ENCODE measurements around the gene PDGFRB. TPM values are rescaled to one million over a fixed set of nuclear protein-coding genes. Genes with fewer than 3 reads are reported as not detected.

PDGFRB gene
- total RNA-seq, 4 donors from 2014 or later = 33.9 to 88.7 (median 41.7) TPM

- WGBS, 2 donors = 82 to 85% methylated on average over 12 of the region's 12 CpGs
- DNase-seq (ENCODE audit: low spot score in 2 of 2) = no peak
- no peak overlapping the region for H3K4me3 ChIP-seq (ENCODE audit: low read depth, poor library complexity, severe bottlenecking)
- intact Hi-C loops (cut with DNase I; ENCODE audit: low total_unique reads) = no loop called here
- TF ChIP-seq CTCF (IDR thresholded peaks at IDR 0.05) (no peak), POLR2A (IDR thresholded peaks at IDR 0.05) (no peak)
Measured at GRCh38 chr5:150184990-150185912, 29.6 kb upstream of the PDGFRB start.

- TF ChIP-seq CTCF (IDR thresholded peaks at IDR 0.05) (no peak), POLR2A (IDR thresholded peaks at IDR 0.05) (no peak)
Measured at GRCh38 chr5:150184006-150184405, 28.4 kb upstream of the PDGFRB start.

GRCh38 chr5:150183436-150183835 lies 27.8 kb upstream of the PDGFRB start:
- DNase-seq (ENCODE audit: low spot score in 2 of 2) = no peak
- TF ChIP-seq POLR2A (IDR thresholded peaks at IDR 0.05) (no peak), CTCF (IDR thresholded peaks at IDR 0.05) (no peak)
- WGBS, 2 donors = 93 to 94% methylated on average over 11 to 12 of the region's 12 CpGs
- no peak overlapping the region for H3K4me3 ChIP-seq (ENCODE audit: low read depth, poor library complexity, severe bottlenecking)
- intact Hi-C loops (cut with DNase I; ENCODE audit: low total_unique reads) = no loop called here

More at GRCh38 chr5:150184006-150184405, 28.4 kb upstream of the PDGFRB start:
- intact Hi-C loops (cut with DNase I; ENCODE audit: low total_unique reads) = no loop called here
- DNase-seq (ENCODE audit: low spot score in 2 of 2) = no peak
- H3K4me3 ChIP-seq (ENCODE audit: low read depth, poor library complexity, severe bottlenecking) = no peak overlapping the region
- WGBS, 2 donors = 81 to 96% methylated on average over 2 of the region's 2 CpGs

GRCh38 chr5:150182774-150183173 lies 27.1 kb upstream of the PDGFRB start:
- intact Hi-C loops (cut with DNase I; ENCODE audit: low total_unique reads) = no loop called here
- TF ChIP-seq CTCF (IDR thresholded peaks at IDR 0.05) = no peak
- TF ChIP-seq POLR2A (IDR thresholded peaks at IDR 0.05) = no peak
- DNase-seq (ENCODE audit: low spot score in 2 of 2) = no peak
- no peak overlapping the region for H3K4me3 ChIP-seq (ENCODE audit: low read depth, poor library complexity, severe bottlenecking)
- 89 to 97% methylated on average over 10 of the region's 10 CpGs for WGBS, 2 donors

GRCh38 chr5:150181766-150182545 lies 26.3 kb upstream of the PDGFRB start:
- TF ChIP-seq CTCF (IDR thresholded peaks at IDR 0.05) (no peak), POLR2A (IDR thresholded peaks at IDR 0.05) (no peak)
- intact Hi-C loops (cut with DNase I; ENCODE audit: low total_unique reads) = no loop called here

More at GRCh38 chr5:150181766-150182545, 26.3 kb upstream of the PDGFRB start:
- 89 to 90% methylated on average over 9 of the region's 9 CpGs for WGBS, 2 donors
- DNase-seq (ENCODE audit: low spot score in 2 of 2) = no peak
- H3K4me3 ChIP-seq (ENCODE audit: low read depth, poor library complexity, severe bottlenecking) = no peak overlapping the region
